NCI-H2171 (cell line): ENCODE data around the gene BACH2.
"Not testable (repeated sequence)": the region's sequence is repeated elsewhere in the genome, so short reads cannot be mapped to it uniquely, and the experiment has no call there.

ENCODE experiments used
- DNase-seq: peaks from one replicate; lab custom pipeline; 2025; lab: John Stamatoyannopoulos, UW

BACH2 gene

GRCh38 chr6:89890845-89891528 is 405.7 kb downstream of the BACH2 start:
- not testable (repeated sequence) for DNase-seq

DNA sequence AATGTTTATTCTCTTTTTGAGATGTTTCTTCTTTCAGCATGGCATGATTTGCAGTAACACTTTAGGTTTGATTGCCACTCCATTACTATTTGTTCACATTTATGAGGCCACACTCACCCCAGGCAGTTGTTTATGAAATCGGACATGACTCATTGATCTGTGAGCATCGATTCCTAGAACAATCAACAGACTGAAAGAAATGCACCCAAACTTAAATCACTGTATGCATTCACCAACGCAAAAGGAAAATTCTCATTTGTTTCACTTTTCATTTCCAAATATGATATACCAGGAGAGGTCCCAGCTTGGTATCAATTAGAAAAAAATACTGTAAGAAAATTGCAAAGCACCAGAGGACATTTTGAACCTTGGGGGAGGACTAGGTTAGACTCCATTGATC is 407.8 kb downstream of the BACH2 start:
- no peak for DNase-seq

- DNase-seq = no peak
Measured at GRCh38 chr6:89888138-89888514, 408.5 kb downstream of the BACH2 start.

DNA sequence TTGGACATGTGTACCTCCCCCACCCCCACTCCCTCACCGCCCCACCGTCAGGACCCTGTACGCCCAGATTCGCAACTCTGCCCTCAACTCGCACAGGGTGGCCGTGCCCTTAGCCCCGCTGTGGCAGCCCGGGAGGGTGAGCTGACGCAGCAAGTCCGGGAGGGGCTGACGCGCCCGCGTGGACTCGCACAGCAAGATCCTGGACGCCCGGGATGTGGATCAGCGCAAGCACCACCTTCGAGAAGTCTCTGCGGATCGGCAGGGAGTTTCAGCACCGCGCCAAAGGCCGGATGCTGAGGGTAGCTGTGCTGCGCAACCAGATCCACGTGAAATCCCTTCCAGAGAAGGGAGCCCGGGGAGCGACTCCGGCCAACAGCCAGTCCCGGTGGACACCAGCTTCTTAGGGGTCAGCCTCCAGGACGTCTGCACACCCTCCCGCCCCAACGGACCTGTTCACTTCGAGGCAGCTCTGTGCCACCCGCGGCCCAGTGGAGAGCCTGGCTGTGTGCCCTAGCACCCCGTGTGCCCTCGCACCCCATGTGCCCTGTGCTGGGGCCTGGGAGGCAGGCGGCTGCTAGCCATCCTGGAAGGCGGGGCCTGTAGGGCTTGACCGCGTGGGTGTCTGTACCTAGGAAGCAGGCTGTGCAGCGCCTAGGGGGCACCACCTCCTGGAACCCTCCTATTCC is 409.0 kb downstream of the BACH2 start:
- no peak for DNase-seq

- no peak for DNase-seq
Measured at GRCh38 chr6:89886378-89887120, 410.1 kb downstream of the BACH2 start.
